Brain microvascular endothelial cell (primary cell): Measurements from ENCODE around the gene ARHGEF17.

Source experiments
- DNase-seq: peaks from one replicate; pipeline ENCODE4 v3.0.0-alpha.2; 2020
- H3K27ac ChIP-seq: fragments of 250-450 bp; sonication (Bioruptor Pico); 2 replicates; pipeline ENCODE4 v1.5.1; 2020; ENCODE audit warnings: mild to moderate bottlenecking, moderate library complexity
- H3K27me3 ChIP-seq: fragments of 250-450 bp; sonication (Bioruptor Pico); replicated peaks from 2 replicates; pipeline ENCODE4 v1.5.1; 2020; ENCODE audit warnings: mild to moderate bottlenecking
- H3K36me3 ChIP-seq: fragments of 250-450 bp; sonication (Bioruptor Pico); replicated peaks from 2 replicates; pipeline ENCODE4 v1.5.1; 2020; ENCODE audit warnings: mild to moderate bottlenecking
- H3K4me3 ChIP-seq: 2 replicates; pipeline ENCODE4 v1.5.1; 2011; ENCODE audit warnings: low read depth, mild to moderate bottlenecking, control low read depth, low read length, moderate library complexity
- in situ Hi-C: cut with HindIII; loops from 2 replicates; pipeline ENCODE4 v1.10.0; 2017; ENCODE audit warnings: low sequenced_read_pairs, low pct_ligation_motif_present
- TF ChIP-seq, protein P1 (sequence below): IDR thresholded peaks from 2 replicates; pipeline ENCODE4 v1.5.1; 2011; ENCODE audit warnings: low read depth, mild to moderate bottlenecking, moderate library complexity, low read length, control low read depth, inconsistent platforms; ENCODE audit errors: missing control alignments

Gene ARHGEF17, protein sequence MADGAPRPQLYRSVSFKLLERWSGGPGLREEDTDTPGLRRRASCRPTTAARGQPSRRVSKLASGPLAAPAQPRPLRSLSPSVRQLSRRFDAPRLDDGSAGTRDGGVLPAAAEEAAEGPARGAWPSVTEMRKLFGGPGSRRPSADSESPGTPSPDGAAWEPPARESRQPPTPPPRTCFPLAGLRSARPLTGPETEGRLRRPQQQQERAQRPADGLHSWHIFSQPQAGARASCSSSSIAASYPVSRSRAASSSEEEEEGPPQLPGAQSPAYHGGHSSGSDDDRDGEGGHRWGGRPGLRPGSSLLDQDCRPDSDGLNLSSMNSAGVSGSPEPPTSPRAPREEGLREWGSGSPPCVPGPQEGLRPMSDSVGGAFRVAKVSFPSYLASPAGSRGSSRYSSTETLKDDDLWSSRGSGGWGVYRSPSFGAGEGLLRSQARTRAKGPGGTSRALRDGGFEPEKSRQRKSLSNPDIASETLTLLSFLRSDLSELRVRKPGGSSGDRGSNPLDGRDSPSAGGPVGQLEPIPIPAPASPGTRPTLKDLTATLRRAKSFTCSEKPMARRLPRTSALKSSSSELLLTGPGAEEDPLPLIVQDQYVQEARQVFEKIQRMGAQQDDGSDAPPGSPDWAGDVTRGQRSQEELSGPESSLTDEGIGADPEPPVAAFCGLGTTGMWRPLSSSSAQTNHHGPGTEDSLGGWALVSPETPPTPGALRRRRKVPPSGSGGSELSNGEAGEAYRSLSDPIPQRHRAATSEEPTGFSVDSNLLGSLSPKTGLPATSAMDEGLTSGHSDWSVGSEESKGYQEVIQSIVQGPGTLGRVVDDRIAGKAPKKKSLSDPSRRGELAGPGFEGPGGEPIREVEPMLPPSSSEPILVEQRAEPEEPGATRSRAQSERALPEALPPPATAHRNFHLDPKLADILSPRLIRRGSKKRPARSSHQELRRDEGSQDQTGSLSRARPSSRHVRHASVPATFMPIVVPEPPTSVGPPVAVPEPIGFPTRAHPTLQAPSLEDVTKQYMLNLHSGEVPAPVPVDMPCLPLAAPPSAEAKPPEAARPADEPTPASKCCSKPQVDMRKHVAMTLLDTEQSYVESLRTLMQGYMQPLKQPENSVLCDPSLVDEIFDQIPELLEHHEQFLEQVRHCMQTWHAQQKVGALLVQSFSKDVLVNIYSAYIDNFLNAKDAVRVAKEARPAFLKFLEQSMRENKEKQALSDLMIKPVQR (N-terminal part only)

DNA sequence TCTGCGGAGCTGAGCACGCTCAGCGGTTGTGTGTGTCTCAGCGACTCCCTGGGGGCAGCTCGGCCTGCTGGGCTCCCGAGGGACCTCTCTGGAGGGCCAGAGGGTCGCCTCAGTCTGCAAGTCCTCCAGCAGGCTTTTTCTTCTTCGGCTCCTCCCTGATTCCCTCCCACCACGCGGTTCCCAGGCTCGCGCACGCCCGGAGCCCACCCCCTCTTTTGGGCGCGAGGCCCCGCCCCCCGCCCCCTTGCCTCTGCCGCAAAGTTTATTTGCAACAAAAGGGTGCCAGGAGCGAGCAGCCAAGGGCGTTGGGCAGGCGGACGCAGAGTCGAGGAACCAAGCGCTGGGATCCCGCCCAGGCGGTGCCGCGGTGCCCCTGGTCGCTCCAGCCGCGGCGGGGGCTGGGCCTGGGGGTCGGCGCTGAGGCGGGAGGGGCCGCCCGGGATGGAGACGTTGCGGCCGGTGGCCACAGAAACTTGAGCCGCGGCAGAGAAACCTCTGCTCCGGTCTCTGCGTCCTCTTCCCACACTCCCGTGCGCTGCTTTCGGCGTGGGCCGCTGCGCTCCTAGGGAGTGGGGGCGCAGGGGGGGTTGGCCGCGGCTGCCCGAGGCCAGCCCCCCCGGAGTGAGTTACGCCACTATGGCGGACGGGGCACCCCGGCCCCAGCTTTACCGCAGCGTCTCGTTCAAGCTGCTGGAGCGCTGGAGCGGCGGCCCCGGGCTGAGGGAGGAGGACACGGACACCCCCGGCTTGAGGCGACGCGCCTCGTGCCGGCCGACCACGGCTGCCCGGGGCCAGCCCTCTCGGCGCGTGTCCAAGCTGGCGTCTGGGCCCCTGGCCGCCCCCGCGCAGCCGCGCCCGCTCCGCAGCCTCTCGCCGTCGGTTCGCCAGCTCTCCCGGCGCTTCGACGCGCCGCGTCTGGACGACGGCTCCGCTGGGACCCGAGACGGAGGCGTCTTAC lies at the start of gene ARHGEF17:
Gene ARHGEF17 (plus strand): TSS at position 274 of the 958 bp plus-strand sequence. CDS start 363 bp downstream, at position 637.
- peak; percentile 61 for DNase-seq
- Histone ChIP-seq H3K36me3 (no peaks in the 10 kb centered on the region), H3K27ac (peak within 1 kb of the TSS; percentile 93), H3K4me3 (peak within 1 kb of the TSS; percentile 70), H3K27me3 (no peaks in the 10 kb centered on the region)
- TF ChIP-seq, protein P1, sequence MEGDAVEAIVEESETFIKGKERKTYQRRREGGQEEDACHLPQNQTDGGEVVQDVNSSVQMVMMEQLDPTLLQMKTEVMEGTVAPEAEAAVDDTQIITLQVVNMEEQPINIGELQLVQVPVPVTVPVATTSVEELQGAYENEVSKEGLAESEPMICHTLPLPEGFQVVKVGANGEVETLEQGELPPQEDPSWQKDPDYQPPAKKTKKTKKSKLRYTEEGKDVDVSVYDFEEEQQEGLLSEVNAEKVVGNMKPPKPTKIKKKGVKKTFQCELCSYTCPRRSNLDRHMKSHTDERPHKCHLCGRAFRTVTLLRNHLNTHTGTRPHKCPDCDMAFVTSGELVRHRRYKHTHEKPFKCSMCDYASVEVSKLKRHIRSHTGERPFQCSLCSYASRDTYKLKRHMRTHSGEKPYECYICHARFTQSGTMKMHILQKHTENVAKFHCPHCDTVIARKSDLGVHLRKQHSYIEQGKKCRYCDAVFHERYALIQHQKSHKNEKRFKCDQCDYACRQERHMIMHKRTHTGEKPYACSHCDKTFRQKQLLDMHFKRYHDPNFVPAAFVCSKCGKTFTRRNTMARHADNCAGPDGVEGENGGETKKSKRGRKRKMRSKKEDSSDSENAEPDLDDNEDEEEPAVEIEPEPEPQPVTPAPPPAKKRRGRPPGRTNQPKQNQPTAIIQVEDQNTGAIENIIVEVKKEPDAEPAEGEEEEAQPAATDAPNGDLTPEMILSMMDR: no peak
- in situ Hi-C loops: no loop called here

DNA sequence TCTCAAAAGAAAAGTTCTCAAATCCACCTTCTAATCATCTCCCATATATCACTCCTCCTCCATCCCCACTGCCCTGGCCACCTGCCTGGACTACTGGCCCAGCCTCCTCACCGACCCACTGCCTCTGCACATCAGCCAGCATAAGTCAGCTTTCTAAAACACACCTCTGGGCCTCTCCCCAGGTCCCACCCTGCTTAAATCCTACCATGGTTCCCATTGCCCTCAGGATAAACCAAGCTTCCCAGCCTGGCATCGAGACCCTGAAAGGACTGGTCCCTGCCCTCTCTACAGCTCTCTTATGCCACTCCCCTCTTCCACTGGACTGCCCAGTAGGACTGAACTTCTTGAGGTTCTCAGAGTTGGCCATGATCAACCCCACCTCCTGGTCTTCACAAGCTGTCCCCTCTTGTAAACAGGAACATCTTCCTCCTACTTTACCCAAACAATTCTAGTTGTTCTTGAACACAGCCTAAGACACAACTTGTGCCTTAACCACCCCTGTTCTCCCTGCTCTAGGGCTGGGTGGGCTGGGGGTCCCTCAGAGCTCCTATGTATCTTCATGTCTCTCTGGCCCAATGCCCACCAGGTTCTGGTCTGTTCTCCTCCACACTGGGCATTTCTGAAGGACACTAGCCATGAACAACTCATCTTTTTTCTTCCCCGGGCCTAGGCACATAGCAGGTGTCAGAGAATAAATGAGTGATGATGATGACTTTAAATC lies 48.5 kb upstream of the ARHGEF17 start:
- H3K4me3 ChIP-seq: no peak overlapping the region
- no peaks in the 10 kb centered on the region for H3K36me3 ChIP-seq
- H3K27me3 ChIP-seq: no peaks in the 10 kb centered on the region
- H3K27ac ChIP-seq: no peak overlapping the region
- in situ Hi-C loops: no loop called here
- TF ChIP-seq, protein P1: no peak
- no peak for DNase-seq

DNA sequence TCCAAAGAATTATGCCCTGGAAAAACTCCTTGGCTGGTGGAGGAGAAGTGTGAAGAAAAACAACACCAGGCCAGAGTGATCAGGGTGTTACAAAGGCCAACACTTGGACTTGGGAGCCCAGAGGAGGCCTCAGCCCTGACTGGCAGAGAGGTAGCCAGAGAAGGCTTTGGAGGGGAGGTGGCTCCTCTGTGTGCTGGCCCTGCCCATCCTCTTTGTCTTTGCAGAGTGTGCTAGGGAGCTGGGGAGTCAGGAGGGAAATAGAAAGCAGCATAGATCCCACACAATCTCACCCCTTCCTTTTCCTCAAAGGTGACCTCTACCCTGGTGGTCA lies 48.0 kb upstream of the ARHGEF17 start:
- in situ Hi-C loops: no loop called here
- H3K27me3 ChIP-seq: no peaks in the 10 kb centered on the region
- no peaks in the 10 kb centered on the region for H3K36me3 ChIP-seq
- H3K4me3 ChIP-seq: no peak overlapping the region
- DNase-seq: no peak
- TF ChIP-seq, protein P1: no peak
- H3K27ac ChIP-seq: no peak overlapping the region

DNA sequence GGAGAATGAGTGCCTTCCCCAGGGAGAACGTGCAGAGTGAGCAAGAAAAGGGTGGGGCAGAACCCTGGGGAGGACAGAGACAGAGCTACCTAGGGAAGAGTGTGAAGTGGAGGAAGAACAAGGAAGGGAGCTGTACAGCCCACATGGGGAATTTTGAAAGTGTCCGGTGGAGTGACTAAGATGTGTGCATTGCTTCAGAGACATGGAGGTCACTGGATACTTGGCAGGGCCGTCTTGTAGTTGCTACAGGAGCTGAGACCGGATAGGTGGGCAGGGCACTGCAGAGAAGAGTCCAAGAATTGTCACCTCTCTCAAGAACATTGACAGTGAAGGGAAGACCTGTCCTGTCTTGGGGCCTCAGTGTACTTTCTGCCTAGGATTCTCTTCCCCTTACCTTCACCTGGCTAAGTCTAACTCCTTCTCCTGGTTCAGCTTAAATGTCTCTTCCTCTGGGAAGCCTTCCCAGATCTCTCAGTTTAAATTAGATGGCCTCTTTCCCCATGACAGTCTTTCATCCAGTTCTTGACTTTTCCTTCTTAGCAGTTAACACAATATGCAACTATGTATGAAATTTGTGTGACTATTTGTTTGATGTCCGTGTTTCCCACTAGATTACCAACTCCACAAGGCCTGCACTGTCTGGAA lies 45.1 kb upstream of the ARHGEF17 start:
- Histone ChIP-seq H3K27ac (no peak overlapping the region), H3K36me3 (no peaks in the 10 kb centered on the region), H3K27me3 (peaks cover 2% of the 10 kb centered on the region), H3K4me3 (no peak overlapping the region)
- in situ Hi-C loops: no loop called here
- DNase-seq: peak; percentile 25
- TF ChIP-seq, protein P1: no peak
